RWPE1 (cell line): ENCODE data around the gene CNOT8.

Experiments
- CTCF ChIA-PET: fragments of 350-600 bp; sonication (Branson Sonifier 250); formaldehyde crosslinking; extraction: SDS; loops from one replicate; lab custom pipeline; 2021; lab: Yijun Ruan, JAX
- POLR2A ChIA-PET: fragments of 400-600 bp; formaldehyde crosslinking; extraction: SDS; loops from one replicate; lab custom pipeline; 2020; ENCODE audit warnings: antibody characterized with exemption; ENCODE audit not compliant: low non-redundant PET; lab: Yijun Ruan, JAX
- DNase-seq: peaks from one replicate; pipeline ENCODE4 v3.0.0; 2012; ENCODE audit warnings: low spot score
- H3K27ac ChIP-seq: fragments of 450-650 bp; 2 replicates; pipeline ENCODE4 v1.5.1; 2017
- CTCF ChIP-seq: fragments of 450-650 bp; conservative IDR thresholded peaks from 2 replicates; pipeline ENCODE4 v1.5.1; 2017; ENCODE audit warnings: low read depth, mild to moderate bottlenecking

CNOT8 gene

GRCh38 chr5:154851351-154851750 lies 7.1 kb upstream of the CNOT8 start:
- TF ChIP-seq CTCF, result no peak
- CTCF ChIA-PET, result no interaction called here
- H3K27ac ChIP-seq, result peak overlapping the region; percentile 33
- no peak for DNase-seq
- POLR2A ChIA-PET, result no interaction called here

DNA sequence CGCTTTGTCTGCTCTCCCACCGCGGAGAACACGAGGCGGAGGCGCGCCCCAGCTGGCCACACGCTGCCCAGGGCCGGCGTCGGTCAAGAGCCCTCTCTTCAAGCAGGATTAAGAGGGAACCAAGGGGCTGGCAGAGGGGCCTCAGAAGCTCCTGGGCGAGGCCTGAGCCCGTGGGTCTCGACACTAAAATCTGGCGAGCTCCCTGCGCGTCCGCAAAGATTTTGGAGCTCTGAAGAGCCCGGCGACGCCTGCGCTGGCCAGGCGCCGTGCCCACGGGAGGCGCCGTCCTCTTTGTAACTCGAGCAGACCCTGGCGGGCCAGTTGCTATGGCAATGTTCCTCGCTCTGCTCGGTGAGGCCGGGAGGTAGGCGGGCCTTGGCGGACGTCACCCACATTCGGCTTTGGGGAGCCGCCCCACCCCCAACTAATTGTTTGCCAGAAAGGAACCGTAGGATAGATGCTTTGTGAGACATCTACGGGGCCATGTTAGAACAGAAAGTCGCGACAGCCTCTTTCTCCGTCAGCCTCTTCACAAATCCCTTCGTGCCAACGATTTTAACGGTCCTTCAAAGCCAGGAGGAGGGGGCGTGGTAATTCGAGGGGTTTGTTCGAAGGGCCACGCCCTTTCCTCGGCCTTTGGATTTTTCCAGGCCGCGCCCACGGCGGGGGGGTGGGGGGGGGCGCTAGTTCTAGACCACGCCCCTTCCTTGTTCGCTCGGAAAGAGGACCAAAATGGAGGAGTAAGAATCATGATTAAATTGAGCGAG lies 714 bp upstream of the CNOT8 start:
- H3K27ac ChIP-seq, result peak overlapping the region; percentile 100
- no peak for TF ChIP-seq CTCF
- ChIA-PET CTCF (interaction anchor here (0.9 to 1.4 kb wide), 3 partner anchors 9 to 19 kb away, joined by 3 to 5 read pairs (median 4); no protein-coding TSS in a partner anchor), POLR2A (interaction anchor here (1.0 to 1.4 kb wide), 2 partner anchors 23 to 28 kb away, joined by 3 to 4 read pairs; no protein-coding TSS in a partner anchor)
- peak; percentile 96 for DNase-seq

DNA sequence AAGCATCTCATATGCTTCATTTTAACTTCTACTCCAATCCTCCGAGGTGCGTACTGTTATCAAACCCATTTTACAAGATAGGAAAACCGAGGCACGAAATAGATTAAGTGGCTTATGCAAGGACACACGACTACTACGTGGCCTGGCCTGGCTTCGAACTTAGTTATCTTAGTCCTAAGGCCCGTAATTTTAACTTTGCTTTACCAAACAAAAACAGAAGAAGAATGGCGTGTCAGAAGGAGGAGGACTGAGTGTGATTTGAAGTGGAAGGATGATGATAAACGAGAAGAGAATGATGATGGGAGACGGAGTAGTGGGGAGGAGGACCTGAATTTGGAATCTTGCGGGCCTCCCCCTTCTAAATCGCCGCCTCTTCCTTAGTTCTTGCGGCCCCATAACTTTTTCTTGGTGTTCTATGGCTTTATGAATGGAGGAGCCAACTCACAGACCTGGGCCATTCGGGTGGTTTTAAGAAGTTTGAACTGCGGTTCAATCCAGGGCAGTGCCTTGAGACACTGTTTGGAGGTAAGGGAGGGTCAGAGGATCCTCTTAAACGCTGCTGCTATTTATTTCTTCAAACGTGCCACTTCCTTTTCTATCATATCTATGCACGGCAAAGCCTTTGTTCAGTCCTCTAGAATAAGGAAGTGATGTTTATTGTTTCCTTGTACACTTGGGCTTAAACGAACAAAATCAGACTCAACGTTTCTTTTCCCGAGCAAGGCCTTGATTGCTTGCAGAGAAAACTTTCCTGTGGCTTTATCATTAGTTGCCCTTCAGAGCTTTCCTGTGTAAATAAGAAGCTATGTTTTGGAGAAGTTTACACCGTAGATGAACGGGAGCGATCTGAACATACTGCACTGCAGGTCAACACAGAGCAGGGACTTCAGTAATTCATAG lies 795 bp downstream of the CNOT8 start:
- peak overlapping the region; percentile 100 for H3K27ac ChIP-seq
- TF ChIP-seq CTCF, result no peak
- POLR2A ChIA-PET, result interaction anchor here (0.6 to 1.0 kb wide), 3 partner anchors 16 to 39 kb away, joined by 3 read pairs; no protein-coding TSS in a partner anchor
- CTCF ChIA-PET, result no interaction called here
- DNase-seq, result no peak

DNA sequence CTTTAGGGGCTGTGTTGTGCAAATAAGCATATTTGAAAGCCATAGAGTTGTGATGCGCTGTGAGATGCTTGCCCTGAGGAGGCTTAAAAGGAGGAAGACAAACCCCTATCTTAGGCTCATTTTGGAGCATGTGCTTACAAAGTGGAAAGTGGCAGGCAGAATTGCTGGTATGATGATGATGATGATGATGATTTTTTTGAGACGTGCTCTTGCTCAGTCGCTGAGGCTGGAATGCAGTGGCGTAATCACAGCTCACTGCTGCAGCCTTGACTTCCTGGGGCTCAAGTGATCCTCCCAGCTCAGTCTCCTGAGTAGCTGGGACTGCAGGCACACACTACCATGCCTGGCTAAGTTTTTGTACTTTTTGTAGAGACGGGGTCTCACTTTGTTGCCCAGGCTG lies 1.7 kb downstream of the CNOT8 start:
- H3K27ac ChIP-seq, result peak overlapping the region; percentile 71
- no peak for DNase-seq
- POLR2A ChIA-PET, result no interaction called here
- no peak for TF ChIP-seq CTCF
- CTCF ChIA-PET, result interaction anchor here (0.6 to 0.7 kb wide), 2 partner anchors 17 to 98 kb away, joined by 3 to 7 read pairs; no protein-coding TSS in a partner anchor

DNA sequence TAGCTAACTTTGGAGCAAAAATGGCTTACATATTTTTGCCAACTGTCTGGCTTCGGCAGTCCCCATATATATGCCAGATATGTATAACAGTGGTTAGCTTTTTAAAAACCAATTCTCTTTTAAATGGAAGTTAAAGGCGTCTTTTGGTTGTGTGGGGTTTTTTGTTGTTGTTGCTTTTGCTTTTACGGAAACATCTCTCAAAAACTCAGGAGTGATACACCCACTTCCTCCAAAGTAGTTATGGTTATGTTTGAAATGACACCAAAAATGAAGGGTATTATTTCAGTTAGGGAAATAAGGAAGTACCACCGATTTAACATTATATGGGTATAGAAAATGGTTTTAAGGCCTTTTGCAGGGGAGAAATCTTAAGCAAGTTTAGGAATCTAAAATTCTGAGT lies 2.3 kb downstream of the CNOT8 start:
- no peak for DNase-seq
- POLR2A ChIA-PET, result no interaction called here
- TF ChIP-seq CTCF, result no peak
- CTCF ChIA-PET, result interaction anchor here (0.6 kb wide), 3 partner anchors 68 to 98 kb away, joined by 3 to 4 read pairs (median 3); no protein-coding TSS in a partner anchor
- H3K27ac ChIP-seq, result no peak overlapping the region

GRCh38 chr5:154861946-154862345 lies 3.5 kb downstream of the CNOT8 start:
- no peak for TF ChIP-seq CTCF
- ChIA-PET POLR2A (interaction anchor here (0.7 kb wide), 1 partner anchor 48 kb away, joined by 5 read pairs; no protein-coding TSS in a partner anchor), CTCF (no interaction called here)
- DNase-seq, result no peak
- no peak overlapping the region for H3K27ac ChIP-seq
